ENCODE data around the gene SND1.

DNA sequence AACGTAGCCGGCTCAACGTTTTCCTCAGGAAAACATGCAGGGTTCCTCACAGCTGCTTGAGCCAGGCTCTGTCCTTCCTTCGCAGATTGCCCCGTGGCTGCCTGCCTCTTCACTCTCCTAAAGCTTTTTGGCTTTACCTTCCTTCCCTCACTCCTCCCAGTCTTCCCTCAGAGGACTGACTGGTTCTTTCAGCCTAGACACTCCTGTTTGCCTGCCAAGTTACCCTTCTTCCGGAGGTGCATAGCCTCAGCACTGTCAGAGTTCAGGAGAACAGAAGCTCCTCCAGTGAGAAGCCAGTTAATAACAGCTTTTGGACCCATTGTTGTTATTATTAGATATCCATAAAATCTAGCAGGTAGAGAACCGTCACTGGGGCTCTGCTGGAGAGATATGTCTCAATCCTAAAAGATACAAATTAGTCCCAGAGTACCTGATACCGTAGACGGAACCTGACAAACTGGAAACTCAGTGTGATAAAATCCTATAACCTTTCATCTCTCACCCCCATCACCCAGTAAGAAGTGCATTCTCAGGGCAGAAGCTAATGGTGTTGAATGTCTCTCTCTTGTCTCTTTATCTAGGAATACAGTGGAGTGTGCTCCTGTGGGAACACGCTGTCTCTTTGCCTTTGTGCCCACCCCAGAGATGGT lies 79.6 kb downstream of the SND1 start:
- TF ChIP-seq, protein P1, sequence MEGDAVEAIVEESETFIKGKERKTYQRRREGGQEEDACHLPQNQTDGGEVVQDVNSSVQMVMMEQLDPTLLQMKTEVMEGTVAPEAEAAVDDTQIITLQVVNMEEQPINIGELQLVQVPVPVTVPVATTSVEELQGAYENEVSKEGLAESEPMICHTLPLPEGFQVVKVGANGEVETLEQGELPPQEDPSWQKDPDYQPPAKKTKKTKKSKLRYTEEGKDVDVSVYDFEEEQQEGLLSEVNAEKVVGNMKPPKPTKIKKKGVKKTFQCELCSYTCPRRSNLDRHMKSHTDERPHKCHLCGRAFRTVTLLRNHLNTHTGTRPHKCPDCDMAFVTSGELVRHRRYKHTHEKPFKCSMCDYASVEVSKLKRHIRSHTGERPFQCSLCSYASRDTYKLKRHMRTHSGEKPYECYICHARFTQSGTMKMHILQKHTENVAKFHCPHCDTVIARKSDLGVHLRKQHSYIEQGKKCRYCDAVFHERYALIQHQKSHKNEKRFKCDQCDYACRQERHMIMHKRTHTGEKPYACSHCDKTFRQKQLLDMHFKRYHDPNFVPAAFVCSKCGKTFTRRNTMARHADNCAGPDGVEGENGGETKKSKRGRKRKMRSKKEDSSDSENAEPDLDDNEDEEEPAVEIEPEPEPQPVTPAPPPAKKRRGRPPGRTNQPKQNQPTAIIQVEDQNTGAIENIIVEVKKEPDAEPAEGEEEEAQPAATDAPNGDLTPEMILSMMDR (IDR thresholded peaks at IDR 0.05), result no peak
- TF ChIP-seq POLR2A (IDR thresholded peaks at IDR 0.05), result no peak
- TF ChIP-seq EP300 (IDR thresholded peaks at IDR 0.05), result no peak
